M059J (cell line): ENCODE data around the gene CHID1. TPM values are rescaled to one million over a fixed set of nuclear protein-coding genes. Genes with fewer than 3 reads are reported as not detected.

Source experiments
- DNase-seq: peaks from one replicate; pipeline ENCODE4 v3.0.0-alpha.2; 2012; ENCODE audit warnings: low read depth
- total RNA-seq: library from RNA; depleted of rRNA; stranded (reverse); fragments of >200 nt; shearing (Covaris generic); gene quantifications from 2 replicates; pipeline ENCODE4 v1.2.3, GENCODE V29; 2014

Gene CHID1
- total RNA-seq, 1 experiment from 2014 or later = 92.6 TPM

DNA sequence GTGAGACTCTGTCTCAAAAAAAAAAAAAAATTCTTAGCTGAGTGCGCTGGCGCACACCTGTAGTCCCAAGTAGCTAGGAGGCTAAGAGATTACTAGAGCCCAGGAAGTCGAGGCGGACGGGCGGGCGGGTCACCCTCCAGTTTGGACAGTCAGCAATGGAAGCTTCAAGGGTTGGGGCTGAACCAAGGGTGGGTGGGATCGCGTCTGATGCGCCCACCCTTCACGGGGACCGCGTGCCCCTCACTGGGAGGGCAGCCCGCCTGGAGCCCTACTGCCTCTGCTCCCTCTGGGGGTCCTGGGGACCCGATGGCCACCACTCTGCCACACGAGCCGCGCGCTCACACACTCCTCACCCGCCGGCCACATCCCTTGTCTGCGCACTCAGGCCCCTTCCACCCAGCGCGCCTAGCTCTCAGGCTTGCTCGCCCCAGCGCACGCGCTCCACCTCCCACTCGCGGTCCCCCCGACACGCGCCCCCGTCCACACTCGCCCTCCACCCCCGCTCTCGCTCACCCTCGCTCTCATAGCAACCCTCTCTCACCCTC is 494 bp downstream of the CHID1 start:
- DNase-seq = peak; percentile 13

DNA sequence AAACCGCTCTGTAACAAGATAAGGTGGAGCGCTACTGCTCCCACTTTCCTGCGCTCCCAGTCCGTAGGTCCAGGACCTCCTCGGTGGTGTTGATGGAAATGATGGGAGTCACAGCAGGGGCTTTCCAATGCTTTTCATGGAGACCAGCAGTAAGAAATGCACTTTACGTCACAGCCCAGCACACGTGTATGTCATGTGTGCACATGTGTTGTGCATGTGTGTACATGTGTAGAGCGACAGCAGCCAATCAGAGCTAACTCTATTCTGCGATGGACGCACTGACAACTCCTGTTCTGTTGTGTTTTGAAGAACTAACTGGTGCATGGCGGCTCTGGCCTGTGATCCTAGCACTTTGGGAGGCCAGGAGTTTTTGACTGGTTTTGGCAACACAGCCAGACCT is 1.2 kb downstream of the CHID1 start:
- no peak for DNase-seq

DNA sequence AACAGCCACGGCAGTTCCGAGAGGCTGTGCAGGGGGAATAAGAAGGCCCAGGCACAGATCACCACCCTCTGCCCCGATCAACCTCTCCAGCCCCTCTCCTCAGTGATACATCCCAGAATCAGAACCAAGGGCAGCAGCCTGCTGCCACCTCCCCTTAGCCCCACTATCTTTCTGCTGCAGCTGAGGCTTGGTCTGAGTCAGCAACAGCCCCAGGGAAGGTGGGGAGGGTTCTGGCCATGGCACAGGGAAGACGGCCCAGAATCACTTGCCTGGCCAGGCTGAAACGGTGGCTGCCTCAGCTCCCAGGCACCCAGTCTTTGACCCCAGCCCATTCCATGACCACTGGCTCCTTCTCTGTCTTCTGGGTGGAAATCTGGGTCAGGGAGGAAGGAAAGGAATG is 2.3 kb downstream of the CHID1 start:
- DNase-seq = peak; percentile 57

DNA sequence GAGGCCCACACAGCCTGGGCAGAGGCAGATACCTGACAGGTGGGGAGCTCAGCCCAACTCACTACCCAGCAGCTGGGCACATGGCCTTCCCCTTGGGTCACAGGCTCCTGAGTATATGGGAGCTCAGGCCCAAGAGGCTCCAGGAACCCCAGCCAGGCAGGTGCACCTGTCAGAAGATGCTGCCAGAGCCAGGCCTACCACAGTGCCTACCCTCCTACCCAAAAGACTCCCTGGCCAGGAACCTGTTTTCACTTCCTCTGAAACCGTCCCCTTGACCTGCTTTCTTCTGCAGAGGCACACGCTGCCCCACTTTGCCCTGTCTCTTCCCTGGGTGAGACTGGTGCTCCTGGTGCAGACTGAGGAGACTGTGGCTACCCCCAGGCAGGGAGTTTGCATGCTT is 2.9 kb downstream of the CHID1 start:
- DNase-seq = no peak

DNA sequence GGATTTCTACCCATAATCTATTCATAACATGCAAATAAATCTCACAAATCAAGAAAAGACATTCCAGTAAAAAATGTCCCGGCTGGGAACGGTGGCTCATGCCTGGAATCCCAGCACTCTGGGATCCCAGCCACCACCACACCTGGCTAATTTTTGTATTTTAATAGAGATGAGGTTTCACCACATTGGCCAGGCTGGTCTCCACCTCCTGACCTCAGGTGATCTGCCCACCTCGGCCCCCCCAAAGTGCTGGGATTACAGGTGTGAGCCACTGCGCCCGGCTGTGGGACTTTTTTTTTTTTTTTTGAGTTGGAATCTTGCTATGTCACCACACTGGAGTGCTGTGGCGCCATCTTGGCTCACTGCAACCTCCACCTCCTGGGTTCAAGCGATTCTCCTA is 4.7 kb downstream of the CHID1 start:
- DNase-seq = no peak

DNA sequence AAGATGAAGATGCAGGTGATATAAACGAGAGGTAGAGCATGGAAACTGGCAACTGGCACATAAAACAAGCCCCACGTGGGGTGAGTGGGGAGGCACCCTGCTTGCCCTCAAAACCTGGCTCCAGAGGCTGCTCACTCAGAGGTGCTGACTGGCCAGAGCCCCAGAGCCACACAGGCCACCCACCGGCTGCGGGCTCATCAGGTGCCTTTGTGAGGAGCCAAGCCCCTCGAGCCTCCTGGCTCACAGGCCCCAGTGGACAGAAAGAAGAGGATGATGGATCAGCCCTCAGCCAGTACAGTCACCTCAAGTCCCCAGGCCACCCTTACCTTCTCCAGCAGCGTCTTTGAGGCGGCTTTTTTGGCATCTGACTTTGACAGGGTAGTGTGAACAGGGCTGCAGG is 6.2 kb downstream of the CHID1 start:
- no peak for DNase-seq

DNA sequence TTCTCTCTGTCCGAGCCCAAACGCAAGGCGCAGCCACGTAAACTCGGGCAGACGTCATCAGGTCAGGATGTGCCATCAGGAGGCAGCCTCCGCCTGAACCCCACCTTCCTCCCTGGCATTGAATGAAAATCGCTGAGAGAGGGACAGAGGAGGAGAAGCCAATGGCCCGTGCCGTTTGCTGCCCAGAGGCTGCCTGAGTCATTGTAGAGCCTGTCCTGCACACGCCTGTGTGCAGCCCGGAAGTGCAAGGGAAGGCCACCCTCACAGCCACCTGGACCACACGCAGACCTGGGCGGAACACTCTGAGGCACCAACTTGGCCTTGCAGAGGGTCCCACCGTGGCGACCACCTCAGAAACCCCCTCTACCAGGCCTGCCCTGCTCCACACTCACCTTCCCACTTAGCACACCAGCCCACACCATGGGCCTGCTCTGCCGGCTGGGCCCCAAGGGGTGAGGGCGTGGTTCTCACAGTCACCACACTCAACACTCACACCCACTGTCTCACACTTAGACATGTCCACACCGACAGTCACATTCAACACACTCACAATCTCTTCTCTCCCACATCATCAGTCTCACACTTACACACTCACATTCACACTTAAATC is 9.1 kb downstream of the CHID1 start:
- no peak for DNase-seq

DNA sequence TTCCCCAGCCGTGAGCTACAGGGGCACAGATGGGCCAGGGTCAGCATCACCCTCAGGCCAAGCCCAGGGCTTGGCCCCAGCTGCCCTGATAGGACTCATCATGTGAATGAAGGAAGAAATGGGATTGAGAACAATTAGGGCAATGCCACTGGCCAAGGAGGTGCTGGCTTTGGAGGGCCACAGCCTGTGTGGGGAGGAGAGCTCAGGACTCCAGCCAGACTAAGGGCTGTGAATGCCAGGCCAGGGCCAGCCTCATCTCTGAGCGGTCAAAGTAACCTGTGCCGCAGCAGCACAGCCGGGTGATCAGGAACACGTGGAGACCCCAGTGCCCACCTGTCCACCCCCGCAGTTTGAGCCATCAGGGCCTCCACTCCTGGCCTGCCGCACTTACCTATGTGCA is 10.1 kb downstream of the CHID1 start:
- no peak for DNase-seq

DNA sequence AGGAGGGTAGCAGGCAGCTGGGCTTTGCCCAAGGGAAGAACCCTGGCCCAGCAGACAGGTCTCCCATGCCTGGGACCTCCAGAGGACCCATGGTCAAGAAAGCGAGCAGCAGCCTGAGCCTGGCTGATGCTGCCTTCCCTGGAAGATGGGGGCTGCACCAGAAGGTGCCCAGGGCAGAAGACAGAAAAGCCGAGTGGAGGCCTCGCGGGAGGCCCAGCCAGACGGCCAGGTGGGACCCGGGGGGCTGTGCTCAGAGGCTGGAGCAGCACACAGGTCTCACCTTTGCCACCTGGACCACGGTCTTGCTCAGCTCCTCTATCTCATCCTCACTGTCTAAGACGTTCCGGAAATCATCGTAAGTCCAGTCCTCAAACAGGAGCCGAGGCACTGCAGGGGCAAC is 10.9 kb downstream of the CHID1 start:
- no peak for DNase-seq

DNA sequence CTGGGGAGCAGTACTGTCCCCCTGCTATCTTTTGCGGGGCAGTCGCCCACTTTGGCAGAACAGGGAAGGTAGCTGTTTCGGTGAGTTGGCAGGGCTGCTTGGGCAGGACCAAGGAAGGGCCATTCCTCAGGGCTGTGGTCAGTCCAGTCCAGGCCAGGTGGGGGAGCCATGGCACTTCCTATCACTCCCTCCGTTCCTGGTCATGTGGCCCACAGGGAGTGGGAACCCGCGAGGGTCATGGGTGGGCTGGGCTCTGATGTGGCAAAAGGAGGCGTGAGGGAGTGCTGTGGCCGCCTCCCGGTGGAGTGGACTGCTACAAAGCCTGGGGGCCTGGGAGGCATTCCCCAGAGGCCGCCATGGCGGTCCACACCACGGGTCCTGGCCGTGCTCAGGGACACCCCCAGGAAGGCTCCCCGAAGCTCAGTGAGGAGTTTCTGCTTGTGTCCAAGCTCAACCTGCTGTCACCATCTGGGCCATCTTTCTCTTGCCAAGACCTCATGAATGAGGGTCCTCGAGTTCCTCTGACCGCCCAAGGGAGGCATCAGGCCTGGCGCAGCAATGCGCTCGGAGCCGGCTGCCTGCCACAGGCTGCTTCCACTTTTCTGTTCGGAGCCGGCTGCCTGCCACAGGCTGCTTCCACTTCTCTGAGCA is 11.9 kb downstream of the CHID1 start:
- peak; percentile 32 for DNase-seq

DNA sequence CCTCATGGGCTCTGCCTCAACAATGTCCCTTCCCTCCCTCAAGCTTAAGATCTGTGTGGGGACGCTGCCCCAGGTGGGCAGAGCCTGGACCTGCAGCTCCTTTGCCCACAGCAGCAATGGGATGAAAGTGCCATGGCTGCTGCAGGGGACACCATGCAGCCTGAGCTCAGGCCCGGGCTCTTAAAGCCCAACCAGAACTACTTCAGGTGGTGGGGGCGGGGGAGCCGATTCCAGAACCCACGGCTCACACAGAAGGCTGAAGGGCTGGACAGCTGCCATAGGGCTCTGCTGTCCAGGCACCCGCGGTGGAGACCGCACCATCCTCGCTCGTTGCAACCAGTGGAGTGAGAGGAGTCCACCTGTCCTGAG is 12.5 kb downstream of the CHID1 start:
- peak; percentile 33 for DNase-seq

DNA sequence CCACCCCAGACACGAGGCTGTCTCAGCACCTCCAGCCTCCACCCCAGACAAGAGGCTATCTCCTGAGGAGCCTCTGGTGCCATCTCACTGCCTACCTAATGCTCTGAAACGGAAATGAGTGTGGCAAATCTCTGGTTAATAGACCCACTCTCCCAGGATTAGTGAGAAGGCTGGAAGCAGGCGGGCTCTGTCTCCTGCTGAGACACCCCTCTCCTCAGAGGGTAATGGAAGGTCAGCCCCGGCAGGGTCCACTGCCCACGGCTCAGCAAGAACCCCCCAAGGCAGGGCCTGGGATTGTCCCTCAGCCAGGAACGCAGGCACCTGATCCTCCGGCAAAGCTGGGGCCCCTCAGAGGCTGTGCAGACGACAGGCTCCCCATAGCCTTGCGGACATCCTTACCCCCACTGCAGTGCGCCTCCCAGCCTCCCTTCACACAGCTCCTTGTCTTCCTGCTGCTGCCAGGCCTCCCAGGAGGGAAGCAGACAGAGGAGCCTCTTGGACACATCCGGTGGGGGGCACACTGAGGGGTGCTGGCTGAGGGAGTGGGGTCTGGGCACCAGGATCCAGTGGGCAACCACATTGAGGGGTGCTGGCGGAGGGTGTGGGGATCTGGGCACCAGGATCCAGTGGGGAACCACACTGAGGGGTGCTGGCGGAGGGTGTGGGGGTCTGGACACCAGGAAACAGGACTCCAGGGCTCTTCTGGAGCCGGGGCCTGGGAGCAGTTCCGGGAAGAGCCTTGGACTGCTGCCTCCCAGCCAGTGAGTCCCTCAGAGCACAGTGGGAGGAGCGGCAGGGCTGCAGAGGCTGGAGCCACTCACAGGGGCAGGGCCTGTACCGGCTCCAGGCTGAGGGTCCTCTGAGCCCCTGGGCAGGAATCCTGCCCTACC is 13.1 kb downstream of the CHID1 start:
- no peak for DNase-seq

DNA sequence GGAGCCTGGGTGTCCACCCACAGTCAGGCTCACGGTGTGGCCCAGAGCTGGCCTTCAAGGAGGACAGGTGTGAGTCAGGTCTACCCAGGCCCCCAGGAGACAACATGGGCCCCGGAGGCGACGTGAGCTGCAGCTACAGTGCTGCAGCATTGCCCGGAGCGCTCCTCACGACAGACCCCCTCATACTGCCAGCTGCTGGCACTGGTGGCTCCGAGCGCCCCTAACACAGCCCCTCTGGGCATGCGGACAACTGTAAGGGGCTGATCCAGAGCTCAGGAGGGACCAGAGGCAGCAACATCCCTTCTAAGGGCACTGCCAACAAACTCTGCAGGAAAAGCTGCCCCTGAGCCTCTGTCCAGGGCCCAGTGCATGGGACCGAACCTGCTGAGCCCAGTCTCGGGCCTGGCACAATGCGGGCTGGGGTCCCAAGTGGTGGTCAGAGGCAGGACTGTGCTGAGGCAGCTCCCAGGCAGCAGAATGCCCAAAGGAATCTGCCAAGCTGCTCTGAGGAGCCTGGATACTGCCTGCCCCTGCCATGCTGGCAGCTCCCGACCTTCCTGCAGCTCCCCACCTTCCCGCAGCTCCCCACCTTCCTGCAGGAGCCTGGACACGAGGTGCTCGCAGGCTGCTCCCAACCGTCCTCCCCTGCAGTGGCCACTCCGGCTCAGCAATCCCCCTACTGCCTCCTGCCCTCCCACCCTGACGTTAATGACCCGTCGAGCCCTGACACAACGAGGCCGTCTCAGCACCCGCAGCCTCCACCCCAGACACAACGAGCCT is 15.1 kb downstream of the CHID1 start:
- DNase-seq = no peak

DNA sequence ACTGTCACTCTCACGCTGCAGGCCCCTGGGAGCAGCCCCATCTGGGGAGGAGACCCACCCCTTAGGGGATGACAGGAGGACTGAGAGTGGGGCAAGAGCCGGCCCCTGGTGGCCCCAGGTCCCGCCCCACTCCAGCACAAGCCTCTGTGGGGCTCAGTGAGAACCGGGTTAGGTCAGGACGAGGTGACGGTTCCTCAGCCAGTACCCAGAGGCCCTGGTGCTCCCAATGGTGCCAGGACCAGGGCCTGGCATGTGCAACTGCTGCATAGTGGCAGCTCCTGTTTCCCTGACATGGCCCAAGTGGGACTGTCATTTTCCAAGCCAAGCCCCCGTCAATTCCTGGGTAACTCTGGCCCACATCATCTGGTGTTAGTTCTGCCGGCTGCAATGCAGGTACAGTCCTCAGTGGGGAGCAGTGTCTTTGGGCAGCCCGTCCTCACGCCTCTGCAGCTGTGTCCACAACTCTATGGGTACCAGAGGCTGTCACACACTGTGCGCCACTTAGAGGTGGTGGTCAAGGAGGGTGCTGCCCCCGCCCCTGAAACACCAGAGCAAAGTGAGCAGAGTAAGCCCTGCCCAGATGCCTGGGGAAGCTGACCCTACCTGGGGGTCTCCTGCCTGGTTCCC is 15.9 kb downstream of the CHID1 start:
- DNase-seq = no peak

DNA sequence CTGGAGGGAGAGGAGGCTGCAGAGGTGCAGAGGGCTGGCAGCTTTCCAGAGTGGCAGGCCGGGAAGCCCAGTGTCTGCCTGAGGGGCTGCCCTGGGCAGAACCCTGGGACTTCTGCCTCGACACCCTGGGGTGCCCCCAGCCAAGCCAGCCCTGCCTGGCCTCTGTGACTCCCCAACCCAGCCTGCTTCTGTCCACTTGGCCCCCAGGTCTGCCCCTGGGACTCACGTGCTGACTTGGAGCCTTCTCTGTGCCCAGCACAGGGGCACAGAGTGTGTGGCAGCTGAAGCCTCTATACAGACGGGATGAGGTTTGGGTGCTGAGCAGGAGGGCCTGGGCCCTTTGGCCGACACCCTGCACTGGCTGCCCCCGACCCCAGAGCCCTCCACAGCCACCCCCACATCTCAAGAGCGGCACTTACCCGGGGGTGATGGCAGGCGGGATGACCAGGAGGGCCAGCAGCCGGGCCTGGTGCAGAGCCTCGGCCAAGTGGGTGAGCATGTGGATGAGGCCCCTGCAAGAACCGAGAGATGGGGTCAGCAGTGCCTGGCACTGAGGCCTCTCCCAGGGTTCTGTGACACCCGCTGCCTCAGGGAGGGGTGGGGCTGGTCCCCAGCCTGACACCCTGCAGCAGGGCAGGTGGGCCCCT is 17.5 kb downstream of the CHID1 start:
- no peak for DNase-seq

DNA sequence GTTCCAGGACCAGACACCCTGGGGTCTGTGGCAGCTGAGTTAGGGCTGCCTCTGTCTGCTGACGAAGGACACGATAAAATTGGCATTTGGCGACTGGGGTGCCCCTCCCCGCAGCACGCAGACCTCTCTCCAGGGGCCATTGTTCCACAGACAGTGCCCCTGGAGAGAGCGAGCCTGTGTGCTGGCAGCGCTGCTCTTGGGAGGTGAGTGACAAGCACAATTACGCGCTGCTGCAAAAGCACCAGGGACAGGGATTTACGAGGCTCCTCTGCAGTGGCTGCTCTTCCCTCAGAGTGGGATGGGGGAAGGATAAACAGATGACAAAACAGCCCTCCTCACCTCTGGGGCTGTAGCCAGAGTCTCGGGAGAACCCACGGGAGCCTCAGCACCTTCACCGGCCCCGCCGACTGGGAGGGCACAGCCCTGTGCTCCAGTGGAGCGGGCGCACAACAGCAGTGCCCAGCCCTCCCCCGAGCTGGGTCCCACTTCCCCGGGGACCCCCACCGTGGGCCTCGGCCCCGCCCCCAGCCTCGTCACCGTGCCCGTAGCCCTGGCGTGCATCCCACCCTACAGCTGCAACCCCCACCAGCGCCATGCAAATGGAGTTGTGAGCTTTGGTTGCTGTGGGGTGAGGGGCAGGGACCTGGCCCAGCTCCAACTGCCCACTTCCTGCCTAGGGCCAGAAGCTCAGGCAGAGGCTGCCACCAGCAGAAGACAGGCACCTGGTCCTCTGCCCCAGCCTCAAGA is 19.6 kb downstream of the CHID1 start:
- DNase-seq = no peak

DNA sequence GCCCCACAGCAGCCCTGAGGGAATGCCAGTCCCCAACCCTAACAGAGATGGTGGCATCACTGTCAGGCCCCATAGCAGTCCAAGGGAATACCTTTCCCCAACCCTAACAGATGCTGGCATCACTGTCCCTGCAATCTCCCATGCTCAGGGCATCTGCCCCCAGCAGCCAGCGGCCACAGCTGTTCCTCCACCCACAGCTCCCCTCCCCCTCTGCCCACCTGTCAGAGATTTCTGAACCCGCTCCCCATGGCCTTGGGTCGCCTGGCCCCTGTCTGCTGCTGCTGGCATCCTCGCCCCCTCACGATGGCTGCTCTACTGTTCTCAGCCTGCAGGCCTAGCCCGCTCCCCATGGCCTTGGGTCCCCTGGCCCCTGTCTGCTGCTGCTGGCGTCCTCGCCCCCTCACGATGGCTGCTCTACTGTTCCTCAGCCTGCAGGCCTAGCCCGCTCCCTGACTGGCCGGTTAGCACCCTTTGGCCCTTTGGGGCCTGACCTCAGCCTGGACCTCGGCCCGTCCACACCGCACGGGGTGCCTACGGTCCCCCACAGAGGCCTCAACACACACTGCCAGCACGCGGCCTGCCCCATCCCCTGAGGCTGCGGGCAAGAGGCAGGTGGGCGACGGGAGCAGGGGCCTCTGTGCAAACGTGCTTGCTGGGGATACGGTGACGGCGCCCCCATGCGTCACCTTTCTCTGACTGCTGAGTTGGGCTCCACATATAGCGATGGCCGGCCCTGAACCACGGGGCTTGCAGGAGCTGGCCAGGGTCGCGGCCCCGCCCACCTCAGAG is 20.7 kb downstream of the CHID1 start:
- DNase-seq = no peak

DNA sequence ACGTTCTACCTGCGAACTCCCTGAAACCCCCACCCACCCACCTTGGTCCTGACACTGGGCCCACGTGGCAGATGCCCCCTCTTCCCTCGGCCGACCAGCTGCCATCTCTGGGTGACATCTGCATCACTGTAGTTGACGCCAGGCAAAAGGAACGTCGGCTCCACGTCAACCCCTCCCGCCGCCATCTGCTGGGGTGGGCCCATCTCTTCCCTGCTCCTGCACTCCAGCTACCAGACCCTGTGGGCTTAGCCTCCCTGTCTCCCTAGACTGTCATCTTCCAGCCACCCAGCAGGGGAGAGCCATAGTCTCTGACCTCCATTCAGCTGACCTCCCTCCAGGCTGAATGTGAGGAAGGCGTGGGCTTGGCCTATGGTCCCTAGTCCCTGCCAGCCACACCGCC is 21.4 kb downstream of the CHID1 start:
- DNase-seq = no peak
